B cell (primary cell): ENCODE measurements around the gene CFAP52. TPM values are rescaled to one million over a fixed set of nuclear protein-coding genes. Genes with fewer than 3 reads are reported as not detected.

Source experiments
- ATAC-seq: fragments of 200-7000 bp; cut with Tn5 transposase; one replicate; pipeline ENCODE4 v1.10.0; 2021; ENCODE audit warnings: low read depth, mild to moderate bottlenecking, moderate number of reproducible peaks, moderate library complexity
- CTCF ChIA-PET: fragments of 350-600 bp; sonication (Branson Sonifier 250); formaldehyde crosslinking; loops from one replicate; lab custom pipeline; 2021; ENCODE audit warnings: antibody characterized with exemption, inconsistent platforms; lab: Charles Lee
- POLR2A ChIA-PET: fragments of 350-600 bp; sonication (Branson Sonifier 250); formaldehyde crosslinking; loops from one replicate; lab custom pipeline; 2021; ENCODE audit warnings: antibody characterized with exemption; lab: Charles Lee
- DNase-seq: peaks from one replicate; pipeline ENCODE4 v3.0.0; 2013
- H2AFZ ChIP-seq: 2 replicates; pipeline ENCODE4 v1.6.1; 2012; ENCODE audit warnings: mild to moderate bottlenecking, low read depth, low read length; ENCODE audit not compliant: insufficient read depth, poor library complexity, severe bottlenecking
- H3K27ac ChIP-seq, 2 donors: 1 replicate in 1 of 2; 2 replicates in 1 of 2; pipeline ENCODE4 v1.5.1; 2012 to 2013; ENCODE audit warnings: low read length in 2 of 2, mild to moderate bottlenecking in 2 of 2, moderate library complexity in 1 of 2
- H3K27me3 ChIP-seq, 4 experiments: fragments of 200-600 bp in 1 of 4; sonication (generic) in 1 of 4; replicated peaks in 1 of 4; 1 replicate in 2 of 4; 2 replicates in 2 of 4; pipeline versions ENCODE4 v1.6.1 to v1.7.0; 2013 to 2016; ENCODE audit warnings: low read length in 3 of 4, mild to moderate bottlenecking in 2 of 4, mixed read lengths in 1 of 4, moderate library complexity in 1 of 4; ENCODE audit not compliant: insufficient read depth in 4 of 4, control insufficient read depth in 3 of 4; ENCODE audit errors: control extremely low read depth in 1 of 4
- H3K36me3 ChIP-seq, 2 experiments: replicated peaks in 1 of 2; 1 replicate in 1 of 2; 2 replicates in 1 of 2; pipeline versions ENCODE4 v1.6.1 to v1.7.1; 2013; ENCODE audit warnings: low read length in 1 of 2; ENCODE audit not compliant: insufficient read depth in 2 of 2, control insufficient read depth in 1 of 2; ENCODE audit errors: control extremely low read depth in 1 of 2, extremely low read depth in 1 of 2
- H3K4me1 ChIP-seq, 2 donors: fragments of 200-600 bp in 1 of 2; sonication (generic) in 1 of 2; 1 replicate in 1 of 2; 2 replicates in 1 of 2; pipeline versions ENCODE4 v1.5.1 to v1.6.1; 2013 to 2017; ENCODE audit warnings: low read length in 2 of 2; ENCODE audit not compliant: control insufficient read depth in 2 of 2, insufficient read depth in 2 of 2
- H3K4me2 ChIP-seq: replicated peaks from 2 replicates; pipeline ENCODE3; 2012; ENCODE audit warnings: mild to moderate bottlenecking, low read depth, low read length; ENCODE audit not compliant: poor library complexity, severe bottlenecking
- H3K4me3 ChIP-seq, 5 experiments: fragments of 200-600 bp in 1 of 5; sonication (generic) in 1 of 5; 1 replicate in 3 of 5; 2 replicates in 2 of 5; pipeline versions ENCODE4 v1.5.1 to v1.7.0; 2011 to 2016; ENCODE audit warnings: low read length in 4 of 5, mild to moderate bottlenecking in 4 of 5, low read depth in 2 of 5, control low read depth in 1 of 5, moderate library complexity in 1 of 5; ENCODE audit not compliant: insufficient read depth in 1 of 5; ENCODE audit errors: control extremely low read depth in 1 of 5, extremely low read depth in 1 of 5
- H3K79me2 ChIP-seq: fragments of 200-600 bp; sonication (generic); one replicate; pipeline ENCODE4 v1.6.0; 2016; ENCODE audit warnings: low read length; ENCODE audit not compliant: control insufficient read depth, insufficient read depth
- H3K9ac ChIP-seq: fragments of 200-600 bp; sonication (generic); 2 replicates; pipeline ENCODE4 v1.6.1; 2017; ENCODE audit warnings: mild to moderate bottlenecking, low read length, moderate library complexity
- H3K9me3 ChIP-seq, 3 donors: one replicate each; pipeline versions ENCODE4 v1.6.1 to v1.7.1; 2013; ENCODE audit warnings: low read length in 2 of 3; ENCODE audit not compliant: control insufficient read depth in 2 of 3, insufficient read depth in 1 of 3; ENCODE audit errors: control extremely low read depth in 1 of 3
- H4K20me1 ChIP-seq: 2 replicates; pipeline ENCODE4 v1.6.0; 2012; ENCODE audit warnings: mild to moderate bottlenecking, low read length; ENCODE audit not compliant: insufficient read depth, control insufficient read depth, poor library complexity, severe bottlenecking
- H3K27ac Mint-ChIP-seq: one replicate; pipeline ENCODE4 v1.8.0; 2021; ENCODE audit warnings: mixed read lengths
- H3K27me3 Mint-ChIP-seq: one replicate; pipeline ENCODE4 v1.8.0; 2021; ENCODE audit warnings: mixed read lengths
- H3K4me1 Mint-ChIP-seq: one replicate; pipeline ENCODE4 v1.8.0; 2021; ENCODE audit warnings: mixed read lengths
- H3K4me3 Mint-ChIP-seq: one replicate; pipeline ENCODE4 v1.8.0; 2021; ENCODE audit warnings: mixed read lengths
- H3K9me3 Mint-ChIP-seq: one replicate; pipeline ENCODE4 v1.8.0; 2022; ENCODE audit warnings: mixed read lengths; ENCODE audit not compliant: insufficient read depth
- EZH2 ChIP-seq: IDR thresholded peaks from 2 replicates; pipeline ENCODE4 v1.6.1; 2012; ENCODE audit warnings: borderline replicate concordance, low read depth, mild to moderate bottlenecking, moderate library complexity, low read length; ENCODE audit not compliant: insufficient read depth, poor library complexity, severe bottlenecking
- WGBS: methylation state at CpG from one replicate; pipeline ENCODE4 v1.1.5; 2013; ENCODE audit warnings: missing lambda C conversion rate; ENCODE audit not compliant: insufficient coverage; 5-methylcytosine and 5-hydroxymethylcytosine counted together
- intact Hi-C: fragments of 100-400 bp; cut with micrococcal nuclease; formaldehyde crosslinking; loops from one replicate; pipeline ENCODE4 v1.10.0; 2022
- polyA plus RNA-seq: library from polyadenylated mRNA; depleted of rRNA; stranded (reverse); fragments of >200 nt; gene quantifications from 2 replicates; pipeline ENCODE4 v1.2.3, GENCODE V29; 2012
- total RNA-seq, 2 donors: library from RNA; stranded (reverse); fragments of 120-200 nt in 1 of 2; gene quantifications; 1 replicate in 1 of 2; 2 replicates in 1 of 2; pipeline versions ENCODE4 v1.2.3 to v1.2.4, GENCODE V29; 2013 to 2022
- TF ChIP-seq, protein P1 (sequence below): fragments of 200-600 bp; IDR thresholded peaks from one replicate; pipeline ENCODE4 v1.8.0; 2022; ENCODE audit warnings: antibody characterized with exemption, mild to moderate bottlenecking

Gene CFAP52
- total and polyA plus RNA-seq, 2 donors (not counting 1 experiment from before 2014, with no cell fraction given): not detected

DNA sequence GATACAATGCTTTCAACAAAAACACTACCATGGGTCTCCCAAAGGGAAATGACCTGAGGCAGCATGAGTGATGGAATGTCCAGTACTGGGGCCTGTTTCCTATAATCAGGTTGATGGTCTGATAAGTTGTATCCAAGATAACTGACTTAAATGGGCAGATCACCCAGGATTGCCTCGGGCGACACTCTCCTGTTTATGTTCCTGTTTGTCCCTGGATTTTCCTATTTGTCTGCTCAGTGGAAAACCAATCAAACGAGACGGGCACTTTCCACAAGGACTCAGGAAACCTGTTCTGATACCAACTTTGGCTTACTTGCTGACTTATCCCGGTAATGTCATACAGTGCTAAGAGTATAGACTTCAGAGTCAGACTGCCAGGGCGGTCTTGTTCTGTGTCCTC lies 96.2 kb downstream of the CFAP52 start:
- H4K20me1 ChIP-seq: no peaks in the 10 kb centered on the region
- no peak overlapping the region for H3K27ac Mint-ChIP-seq
- CTCF ChIA-PET: no interaction called here
- ATAC-seq: no peak
- no peaks in the 10 kb centered on the region for H3K27me3 ChIP-seq
- no peak overlapping the region for H3K4me3 Mint-ChIP-seq
- H3K4me1 Mint-ChIP-seq: no peaks in the 10 kb centered on the region
- POLR2A ChIA-PET: no interaction called here
- H3K36me3 ChIP-seq: no peaks in the 10 kb centered on the region
- H3K9me3 ChIP-seq: no peaks in the 10 kb centered on the region
- no peak overlapping the region for H3K4me3 ChIP-seq
- no peak overlapping the region for H3K9ac ChIP-seq
- H3K27me3 Mint-ChIP-seq: peaks cover 10% of the 10 kb centered on the region
- DNase-seq: no peak
- H2AFZ ChIP-seq: no peak overlapping the region
- TF ChIP-seq, protein P1, sequence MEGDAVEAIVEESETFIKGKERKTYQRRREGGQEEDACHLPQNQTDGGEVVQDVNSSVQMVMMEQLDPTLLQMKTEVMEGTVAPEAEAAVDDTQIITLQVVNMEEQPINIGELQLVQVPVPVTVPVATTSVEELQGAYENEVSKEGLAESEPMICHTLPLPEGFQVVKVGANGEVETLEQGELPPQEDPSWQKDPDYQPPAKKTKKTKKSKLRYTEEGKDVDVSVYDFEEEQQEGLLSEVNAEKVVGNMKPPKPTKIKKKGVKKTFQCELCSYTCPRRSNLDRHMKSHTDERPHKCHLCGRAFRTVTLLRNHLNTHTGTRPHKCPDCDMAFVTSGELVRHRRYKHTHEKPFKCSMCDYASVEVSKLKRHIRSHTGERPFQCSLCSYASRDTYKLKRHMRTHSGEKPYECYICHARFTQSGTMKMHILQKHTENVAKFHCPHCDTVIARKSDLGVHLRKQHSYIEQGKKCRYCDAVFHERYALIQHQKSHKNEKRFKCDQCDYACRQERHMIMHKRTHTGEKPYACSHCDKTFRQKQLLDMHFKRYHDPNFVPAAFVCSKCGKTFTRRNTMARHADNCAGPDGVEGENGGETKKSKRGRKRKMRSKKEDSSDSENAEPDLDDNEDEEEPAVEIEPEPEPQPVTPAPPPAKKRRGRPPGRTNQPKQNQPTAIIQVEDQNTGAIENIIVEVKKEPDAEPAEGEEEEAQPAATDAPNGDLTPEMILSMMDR: no peak
- TF ChIP-seq EZH2: no peak
- H3K27ac ChIP-seq: no peak overlapping the region
- no peaks in the 10 kb centered on the region for H3K79me2 ChIP-seq
- 95% methylated on average over 6 of the region's 6 CpGs for WGBS
- no peaks in the 10 kb centered on the region for H3K9me3 Mint-ChIP-seq
- no peak overlapping the region for H3K4me2 ChIP-seq
- intact Hi-C loops: no loop called here
- no peaks in the 10 kb centered on the region for H3K4me1 ChIP-seq

DNA sequence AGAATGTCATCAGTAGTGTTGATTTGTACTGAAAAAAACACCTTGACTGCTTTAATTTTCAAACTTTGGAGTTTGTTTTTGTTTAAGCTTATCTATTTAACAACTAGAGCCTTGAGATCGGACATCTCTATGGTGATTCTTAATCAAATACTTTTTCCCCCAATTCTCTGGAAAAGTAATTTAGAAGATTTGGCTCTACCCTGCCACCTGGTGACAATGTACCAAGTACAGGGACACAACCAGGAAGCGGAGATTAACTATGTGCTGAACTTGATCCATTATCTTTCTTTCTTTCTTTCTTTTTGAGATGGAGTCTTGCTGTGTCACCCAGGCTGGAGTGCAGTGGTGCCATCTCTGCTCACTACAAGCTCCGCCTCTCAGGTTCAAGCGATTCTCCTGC lies 99.6 kb downstream of the CFAP52 start:
- no peaks in the 10 kb centered on the region for H3K4me1 Mint-ChIP-seq
- Histone ChIP-seq H3K4me1 (no peaks in the 10 kb centered on the region), H3K27me3 (no peaks in the 10 kb centered on the region), H3K79me2 (no peaks in the 10 kb centered on the region), H3K4me2 (no peak overlapping the region), H3K4me3 (no peak overlapping the region), H2AFZ (no peak overlapping the region), H3K9ac (no peak overlapping the region), H3K36me3 (no peaks in the 10 kb centered on the region), H3K9me3 (peaks cover 0 to 10% (median 8%) of the 10 kb centered on the region in 3 donors), H3K27ac (no peak overlapping the region), H4K20me1 (no peaks in the 10 kb centered on the region)
- TF ChIP-seq, protein P1: no peak
- TF ChIP-seq EZH2: no peak
- H3K9me3 Mint-ChIP-seq: no peaks in the 10 kb centered on the region
- ChIA-PET CTCF (no interaction called here), POLR2A (no interaction called here)
- 100% methylated on average over 1 of the region's 4 CpGs for WGBS
- no peak overlapping the region for H3K4me3 Mint-ChIP-seq
- intact Hi-C loops: no loop called here
- H3K27me3 Mint-ChIP-seq: no peaks in the 10 kb centered on the region
- DNase-seq (no peak), ATAC-seq (no peak)
- no peak overlapping the region for H3K27ac Mint-ChIP-seq
